HG02981 (cell line): ENCODE results near the gene TCFL5.
"Not testable (repeated sequence)": the region's sequence is repeated elsewhere in the genome, so short reads cannot be mapped to it uniquely, and the experiment has no call there.

ENCODE experiments used
- ATAC-seq: cut with Tn5 transposase; IDR thresholded peaks from one replicate; pipeline ENCODE4 v1.9.1; 2021; ENCODE audit warnings: mild to moderate bottlenecking, moderate library complexity; ENCODE audit not compliant: unreplicated experiment

TCFL5 gene

DNA sequence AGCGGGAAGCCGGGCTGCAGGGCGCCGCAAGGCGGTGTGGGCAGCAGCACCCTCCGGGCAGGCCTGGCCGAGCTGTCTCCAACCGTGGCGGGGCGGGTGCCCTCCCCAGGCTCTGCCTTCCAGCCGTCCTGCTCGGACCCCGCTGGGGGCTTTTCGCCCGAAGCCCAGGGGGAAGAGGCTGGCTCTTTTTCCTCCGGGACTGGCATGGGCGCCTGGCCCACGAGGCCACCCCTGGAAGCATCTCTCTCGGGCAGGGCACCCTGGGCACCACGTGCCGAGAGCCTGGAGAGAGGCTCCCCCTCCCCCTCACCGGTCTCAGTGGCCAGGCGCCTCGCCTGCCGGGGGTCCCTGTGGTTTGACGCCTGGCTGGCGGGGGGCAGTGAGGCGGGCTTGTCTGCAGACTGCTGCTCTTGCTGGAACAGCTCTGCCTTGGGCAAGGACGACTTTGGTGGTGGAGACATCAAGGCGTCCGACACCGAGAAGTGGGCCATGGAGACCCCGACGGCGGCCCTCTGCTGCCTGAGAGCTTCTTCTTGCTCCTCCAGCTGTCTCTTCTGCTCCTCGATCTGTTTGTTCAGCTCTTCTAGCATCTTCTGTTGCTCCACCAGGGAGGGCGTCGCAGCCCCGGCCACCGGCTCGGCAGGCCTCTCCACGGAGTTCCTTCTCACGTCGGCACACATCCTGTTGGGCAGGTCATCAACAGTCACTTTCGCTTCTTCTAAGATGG is 19.5 kb upstream of the TCFL5 start:
- no peak for ATAC-seq

DNA sequence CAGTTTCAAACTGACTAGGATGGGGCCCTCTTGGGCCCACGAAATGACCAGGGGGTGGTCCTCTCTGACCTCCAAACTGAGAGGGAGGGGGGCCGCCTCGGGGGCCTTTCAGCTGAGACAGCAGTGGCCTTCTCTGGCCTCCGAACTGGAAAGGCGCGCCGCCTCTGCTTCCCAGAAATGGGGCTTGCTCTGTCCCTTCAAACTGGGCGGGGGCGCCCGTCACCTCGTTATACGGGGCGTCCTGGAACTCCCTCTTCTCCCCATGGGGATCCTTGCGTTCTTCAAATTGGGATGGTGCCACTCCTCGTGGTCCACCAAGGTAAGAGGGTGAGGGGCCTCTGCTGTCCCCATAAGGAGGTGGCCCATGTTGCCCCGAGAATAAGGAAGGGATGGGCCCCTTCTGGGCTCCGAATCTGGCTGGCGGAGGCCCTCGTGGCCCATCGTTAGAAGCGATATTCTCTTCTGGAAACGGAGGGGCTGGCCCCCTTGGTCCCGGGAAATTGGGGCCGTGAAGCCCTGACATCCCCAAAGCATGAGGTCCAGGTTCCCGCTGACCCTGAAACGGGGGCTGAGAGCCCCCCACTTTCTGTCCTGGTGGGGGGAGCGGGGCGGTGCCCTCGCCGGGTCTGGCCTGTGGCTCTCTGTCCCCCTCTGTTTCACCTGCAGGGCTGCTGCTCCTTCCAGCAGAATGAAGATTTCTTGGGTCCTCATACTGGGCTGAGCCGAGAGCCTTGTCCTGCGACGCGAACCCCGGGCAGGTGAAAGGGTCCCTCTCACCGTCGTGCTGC is 18.7 kb upstream of the TCFL5 start:
- no peak for ATAC-seq

DNA sequence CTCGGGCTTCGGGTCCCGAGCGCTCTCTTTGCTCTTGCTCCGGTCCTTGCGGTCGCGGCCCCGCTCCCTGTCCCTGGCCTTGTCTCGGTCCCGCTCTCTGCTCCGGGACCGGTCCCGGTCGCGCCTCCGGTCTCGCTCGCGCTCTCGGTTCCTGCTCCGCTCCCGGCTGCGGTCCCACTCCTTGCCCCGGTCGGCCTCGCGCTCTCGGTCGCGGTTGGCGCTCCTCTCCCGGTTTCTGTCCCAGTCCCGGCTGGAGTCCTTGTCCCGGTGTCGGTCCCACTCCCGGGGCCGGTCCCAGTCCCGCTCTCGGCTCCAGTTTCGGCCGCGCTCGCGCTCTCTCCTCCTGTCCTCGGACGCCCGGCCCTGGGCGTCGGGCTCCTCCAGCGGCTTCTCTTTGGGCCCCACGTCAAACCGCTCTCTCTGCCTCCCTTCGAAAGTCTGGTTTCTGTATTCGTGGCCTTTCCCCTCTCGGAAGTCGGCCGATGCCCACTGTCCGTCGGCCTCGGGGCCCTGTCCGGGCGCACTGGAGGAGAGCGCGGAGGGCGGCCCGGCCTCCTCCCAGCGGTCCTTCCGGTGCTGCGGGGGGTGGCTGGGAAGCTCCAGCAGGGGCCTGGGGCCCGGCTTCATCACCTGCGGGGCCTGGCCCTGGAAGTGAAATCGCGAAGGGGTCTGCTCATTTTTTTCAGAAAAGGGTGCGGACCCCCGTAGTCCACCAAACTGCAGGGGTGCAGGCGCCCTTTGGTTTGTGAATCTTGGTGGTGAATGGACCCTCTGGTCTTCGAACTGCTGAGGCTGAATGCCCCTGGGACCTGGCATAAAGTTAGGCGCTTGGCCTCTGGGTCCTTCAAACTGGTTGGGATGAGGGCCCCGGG is 17.9 kb upstream of the TCFL5 start:
- no peak for ATAC-seq

GRCh38 chr20:62878244-62879038 is 16.8 kb upstream of the TCFL5 start:
- ATAC-seq: no peak

- ATAC-seq: no peak
Observed at GRCh38 chr20:62876902-62877816, 15.5 kb upstream of the TCFL5 start.

DNA sequence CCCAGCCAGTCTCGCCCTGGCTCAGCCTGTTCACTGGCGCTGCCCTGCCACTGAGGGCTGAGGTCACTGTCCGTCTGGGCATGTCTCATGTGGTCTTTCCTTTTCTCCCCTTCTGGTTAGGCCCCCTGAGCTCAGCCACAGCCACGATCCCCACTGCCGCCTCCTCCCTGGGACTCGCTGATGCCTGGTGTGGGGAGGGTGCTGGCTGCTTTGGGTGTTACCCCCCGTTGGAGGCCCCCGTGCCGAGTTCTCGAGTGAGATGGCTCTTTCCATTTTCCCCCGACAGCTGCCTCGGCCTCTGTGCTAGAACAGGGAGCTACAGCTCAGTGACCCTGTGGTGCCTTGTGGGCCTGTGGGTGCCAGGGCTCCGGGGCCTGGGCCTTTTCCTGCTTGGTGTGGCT is 14.9 kb upstream of the TCFL5 start:
- no peak for ATAC-seq

DNA sequence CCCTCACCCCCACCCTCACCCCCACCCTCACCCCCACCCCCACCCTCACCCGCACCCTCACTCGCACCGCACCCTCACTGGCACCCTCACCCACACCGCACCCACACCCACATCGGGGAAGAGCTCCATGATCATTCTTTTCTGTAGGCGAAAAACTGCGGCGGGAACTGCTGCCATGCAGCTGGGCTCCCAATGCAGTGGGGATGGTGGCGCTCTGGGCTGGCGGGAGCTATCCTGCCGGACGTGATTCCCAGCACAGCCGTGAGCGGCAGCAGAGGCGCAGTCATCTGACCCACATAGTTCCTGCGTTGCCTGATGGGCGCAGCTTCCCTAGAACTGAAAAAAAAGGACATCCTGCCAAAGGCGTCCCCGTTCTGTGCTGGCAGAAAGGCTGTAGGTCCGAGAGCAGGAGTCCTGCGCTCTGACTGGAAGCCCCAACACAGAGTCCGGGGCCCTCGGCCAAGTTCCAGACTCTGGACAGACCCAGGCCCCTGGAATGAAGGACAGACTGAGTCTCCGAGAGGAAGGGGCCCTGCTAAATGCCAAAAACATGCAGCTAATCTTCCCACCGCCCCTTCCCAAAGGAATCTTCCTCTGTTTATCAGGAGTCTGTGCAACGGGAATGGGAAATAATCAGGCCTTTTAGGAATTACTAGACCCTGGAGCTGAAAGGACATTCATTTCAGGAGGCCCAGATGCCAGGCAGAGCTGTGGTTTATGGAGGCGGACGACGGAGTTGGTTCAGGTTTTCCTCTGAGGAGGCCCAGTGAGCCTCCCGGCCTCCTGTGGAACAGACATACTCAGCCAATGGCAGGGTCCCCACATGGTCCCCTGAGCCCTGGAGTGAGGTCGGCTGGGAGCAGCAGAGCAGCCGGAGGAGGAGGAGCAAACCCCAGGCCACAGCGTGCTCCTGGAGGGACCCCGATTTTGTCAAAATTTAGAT is 14.1 kb upstream of the TCFL5 start:
- ATAC-seq: no peak

DNA sequence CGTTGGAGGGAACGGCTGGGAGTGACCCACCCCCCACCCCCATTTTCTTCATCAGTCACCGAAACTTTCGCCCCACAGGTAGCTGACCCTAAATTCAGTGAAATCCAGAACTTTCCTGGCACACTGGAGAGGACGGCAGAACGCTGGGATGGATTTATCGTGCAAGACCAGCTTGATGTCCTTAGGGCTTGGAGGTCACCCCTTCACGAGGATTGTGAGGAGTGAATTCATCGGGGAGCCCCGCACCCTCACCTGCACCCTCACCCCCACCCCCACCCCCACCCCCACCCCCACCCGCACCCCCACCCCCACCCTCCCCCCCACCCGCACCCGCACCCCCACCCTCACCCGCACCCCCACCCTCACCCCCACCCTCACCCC is 13.3 kb upstream of the TCFL5 start:
- no peak for ATAC-seq

DNA sequence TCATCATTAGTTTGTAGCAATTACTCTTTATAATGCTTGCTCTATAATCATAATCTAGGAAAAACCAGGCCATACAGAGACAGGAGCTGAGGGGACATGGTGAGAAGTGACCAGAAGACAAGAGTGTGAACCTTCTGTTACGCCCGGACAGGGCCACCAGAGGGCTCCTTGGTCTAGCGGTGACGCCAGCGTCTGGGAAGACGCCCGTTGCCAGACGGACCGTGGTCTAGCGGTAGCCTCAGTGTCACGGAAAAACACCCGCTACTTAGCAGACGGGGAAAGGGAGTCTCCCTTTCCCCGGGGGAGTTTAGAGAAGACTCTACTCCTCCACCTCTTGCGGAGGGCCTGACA is 12.0 kb upstream of the TCFL5 start:
- ATAC-seq: not testable (repeated sequence)

DNA sequence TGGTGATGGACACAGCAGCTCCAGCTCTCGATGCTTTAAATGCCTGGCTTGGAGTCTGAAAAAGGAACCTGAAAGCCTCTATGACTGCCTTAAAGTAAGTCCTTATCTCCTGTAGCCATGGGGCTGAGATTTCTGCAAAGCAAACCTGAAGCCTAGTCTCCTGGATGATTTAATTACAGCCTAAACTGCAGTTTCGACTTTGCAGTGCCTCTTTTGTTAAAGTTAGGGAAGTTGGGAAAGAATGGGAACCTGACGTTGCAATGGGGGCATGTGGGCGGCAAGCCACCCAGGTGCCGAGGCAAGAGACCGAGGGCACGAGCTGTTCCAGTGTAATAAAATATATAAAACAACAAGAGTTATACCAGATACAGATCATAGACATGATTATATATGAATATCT is 11.7 kb upstream of the TCFL5 start:
- ATAC-seq: no peak

DNA sequence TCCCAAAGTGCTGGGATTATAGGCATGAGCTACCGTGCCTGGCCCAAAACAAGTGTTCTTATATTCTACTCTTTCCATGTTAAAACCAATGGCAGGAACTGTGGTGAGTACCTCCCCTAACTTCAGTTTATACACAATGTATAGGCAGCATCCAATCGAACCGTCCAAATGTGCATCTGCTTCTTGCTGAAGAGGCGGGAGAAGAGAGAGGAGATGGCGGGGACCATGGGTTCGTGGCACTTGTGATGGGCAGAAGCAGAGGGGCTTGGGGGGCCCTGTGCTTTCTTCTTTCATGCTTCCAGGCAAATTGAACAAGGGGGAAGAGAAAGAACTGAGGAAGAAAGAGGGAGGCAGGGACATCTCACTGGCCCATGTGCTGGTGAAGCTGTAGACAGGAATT is 11.2 kb upstream of the TCFL5 start:
- no peak for ATAC-seq

DNA sequence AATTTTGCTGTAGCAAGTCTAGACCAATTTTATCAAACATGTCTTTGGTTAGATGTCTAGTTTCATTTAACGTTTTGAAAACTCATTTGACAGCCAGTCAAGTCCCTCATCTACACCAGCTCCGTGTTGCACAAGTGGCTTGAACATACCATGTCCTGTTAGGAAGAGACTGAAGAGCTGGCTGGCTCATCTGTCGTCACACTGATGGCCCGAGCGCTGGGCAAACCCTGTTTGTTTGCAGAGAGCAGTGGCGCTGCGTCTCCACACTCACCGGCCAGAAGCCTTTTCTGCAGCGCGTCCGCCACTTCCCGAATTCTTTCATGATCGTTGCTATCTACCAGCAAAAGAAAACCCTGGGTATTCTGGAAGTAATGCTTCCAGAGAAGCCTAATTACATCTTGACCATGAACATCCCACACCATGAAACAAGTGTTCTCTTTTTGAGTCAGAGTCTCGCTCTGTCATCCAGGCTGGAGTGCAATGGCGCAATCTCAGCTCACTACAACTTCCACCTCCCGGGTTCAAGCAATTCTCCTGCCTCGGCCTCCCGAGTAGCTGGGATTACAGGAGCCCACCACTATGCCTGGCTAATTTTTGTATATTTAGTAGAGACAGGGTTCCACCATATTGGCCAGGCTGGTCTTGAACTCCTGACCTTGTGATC is 10.7 kb upstream of the TCFL5 start:
- no peak for ATAC-seq

GRCh38 chr20:62864207-62864606 is 2.6 kb upstream of the TCFL5 start:
- no peak for ATAC-seq

- ATAC-seq: peak; percentile 29
Observed at GRCh38 chr20:62860924-62861691, 514 bp downstream of the TCFL5 start.

GRCh38 chr20:62860391-62860923 is 1.2 kb downstream of the TCFL5 start:
- ATAC-seq: peak; percentile 5

GRCh38 chr20:62859721-62860120 is 1.9 kb downstream of the TCFL5 start:
- ATAC-seq: no peak
